T-helper 2 cell (primary cell): ENCODE results near the gene BCAS3.

ENCODE experiments used
- DNase-seq, 5 experiments: peaks; one replicate each; pipeline versions ENCODE4 v3.0.0 to v3.0.0-alpha.2; 2012 to 2022

BCAS3 gene

DNA sequence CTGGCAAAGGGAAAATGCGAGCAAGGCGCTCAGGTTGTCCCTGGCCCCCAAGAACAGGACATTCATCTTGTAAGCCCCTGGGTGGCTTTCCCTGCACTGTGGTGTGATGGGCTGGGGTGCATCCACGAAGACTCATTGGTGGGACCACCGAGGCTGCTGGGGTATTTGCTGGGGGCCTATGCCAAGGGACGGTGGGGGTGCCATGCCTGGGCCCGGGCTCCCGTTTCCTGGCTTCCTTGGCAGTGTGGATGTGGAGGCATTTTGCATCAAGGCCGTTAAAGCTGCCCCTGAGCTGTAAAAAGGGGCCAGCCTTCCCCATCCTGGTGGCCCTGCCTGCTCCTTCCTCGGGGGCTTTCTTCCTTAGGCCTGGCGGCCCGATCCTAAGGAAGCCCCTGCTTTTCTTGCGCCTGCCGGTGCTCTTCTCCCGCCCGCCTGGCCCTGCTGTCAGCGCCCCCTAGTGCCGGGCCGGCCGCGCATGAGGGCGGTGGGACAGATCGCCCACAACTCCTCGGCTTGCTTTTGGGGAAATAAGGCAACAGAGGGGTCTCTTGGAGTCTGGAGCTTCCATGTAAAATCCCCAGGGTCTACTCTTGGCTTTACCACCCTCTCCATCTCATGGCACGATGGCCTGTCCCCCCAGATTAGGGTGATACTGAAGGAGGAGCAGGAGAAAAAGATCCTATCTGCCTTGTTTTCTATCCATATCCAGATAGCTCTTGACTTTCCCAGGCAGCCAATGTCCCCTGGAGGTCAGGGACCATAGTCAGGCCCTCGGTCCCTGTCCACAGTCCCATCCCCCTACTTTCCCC, 712.2 kb downstream of the BCAS3 start:
- DNase-seq = peak in 2 of 5 experiments; percentile 40 to 52

DNA sequence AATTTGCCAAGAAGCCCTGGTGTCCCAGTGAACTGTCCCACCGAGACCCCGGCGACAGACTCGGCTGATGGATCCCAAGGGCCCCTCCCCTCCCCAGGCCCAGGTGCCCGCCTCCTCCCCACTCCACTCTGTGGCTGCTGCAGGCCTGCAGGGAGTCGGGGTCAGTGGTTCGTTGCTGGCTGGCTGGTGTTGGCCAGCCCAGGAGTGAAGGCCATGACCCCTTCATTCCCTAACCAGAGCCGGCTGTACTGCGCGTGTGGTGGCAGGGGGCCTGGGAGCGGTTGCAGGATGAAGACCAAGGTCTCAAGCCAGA, 712.8 kb downstream of the BCAS3 start:
- DNase-seq = no peak

DNA sequence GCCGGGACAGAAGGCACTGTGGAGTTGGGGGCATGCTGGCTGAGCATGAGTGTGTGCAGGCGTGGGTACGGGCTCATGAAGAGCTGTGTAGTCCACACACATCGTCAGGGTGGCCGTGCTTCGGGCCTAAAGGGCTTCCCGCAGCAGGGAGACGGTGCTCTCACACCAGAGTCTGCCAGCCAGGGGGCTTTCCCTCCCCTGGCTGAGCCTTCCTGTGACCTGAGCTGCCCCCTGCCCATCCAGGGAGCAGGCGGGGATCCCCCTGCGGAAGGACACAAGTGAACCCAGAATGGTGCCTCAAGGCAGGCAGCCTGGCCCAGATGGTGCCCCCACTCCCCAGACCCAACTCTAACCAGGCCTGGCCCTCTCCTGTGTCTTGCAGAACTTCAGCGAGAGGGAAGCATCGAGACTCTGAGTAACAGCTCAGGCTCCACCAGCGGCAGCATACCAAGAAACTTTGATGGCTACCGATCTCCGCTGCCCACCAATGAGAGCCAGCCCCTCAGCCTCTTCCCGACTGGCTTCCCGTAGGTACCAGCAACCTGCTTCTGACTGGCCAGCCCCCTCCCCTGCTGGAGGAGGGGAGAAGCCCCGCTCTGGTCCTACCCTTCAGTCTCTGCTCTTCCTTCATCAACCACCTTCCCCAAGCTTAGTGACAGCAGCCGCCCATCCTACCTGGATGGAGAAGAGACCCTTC, 714.1 kb downstream of the BCAS3 start:
- DNase-seq = no peak

DNA sequence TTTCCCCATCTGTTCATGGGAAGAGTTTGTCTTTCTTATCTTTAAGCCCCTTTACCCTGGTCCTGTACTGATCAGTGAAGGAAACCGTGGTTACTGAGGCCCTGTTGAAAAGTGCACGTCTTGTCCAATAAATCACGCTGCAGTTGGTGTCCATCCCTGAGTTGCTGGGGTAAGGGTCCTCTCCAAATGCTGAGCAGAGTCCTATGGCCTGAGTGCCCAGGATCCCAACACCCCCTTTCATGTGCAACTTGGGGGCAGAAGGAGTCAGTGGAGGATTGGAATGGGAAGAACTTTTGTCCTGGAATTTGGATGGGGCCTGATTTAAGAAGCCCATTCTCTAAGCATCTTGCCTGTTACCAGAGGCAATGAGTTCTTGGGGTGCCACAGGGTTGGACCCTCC, 715.0 kb downstream of the BCAS3 start:
- DNase-seq = no peak

DNA sequence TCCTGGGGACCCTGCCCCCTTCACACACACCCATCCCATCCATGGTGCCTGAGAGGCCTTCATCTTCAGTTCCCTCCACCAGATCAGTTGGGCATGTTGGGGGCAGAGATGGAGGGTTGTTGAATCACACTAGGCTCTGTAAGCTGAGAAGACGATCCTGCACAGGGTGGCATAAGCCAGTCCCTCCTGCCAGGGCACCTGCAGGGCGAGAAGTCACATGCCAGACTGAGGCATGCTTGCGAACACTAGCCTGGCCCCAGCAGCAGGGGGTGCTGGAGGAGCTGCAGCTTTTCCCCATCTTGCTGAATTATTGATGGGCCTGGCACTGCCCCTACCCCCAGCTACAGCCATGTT, 715.9 kb downstream of the BCAS3 start:
- DNase-seq = peak in 1 of 5 experiments; percentile 41

DNA sequence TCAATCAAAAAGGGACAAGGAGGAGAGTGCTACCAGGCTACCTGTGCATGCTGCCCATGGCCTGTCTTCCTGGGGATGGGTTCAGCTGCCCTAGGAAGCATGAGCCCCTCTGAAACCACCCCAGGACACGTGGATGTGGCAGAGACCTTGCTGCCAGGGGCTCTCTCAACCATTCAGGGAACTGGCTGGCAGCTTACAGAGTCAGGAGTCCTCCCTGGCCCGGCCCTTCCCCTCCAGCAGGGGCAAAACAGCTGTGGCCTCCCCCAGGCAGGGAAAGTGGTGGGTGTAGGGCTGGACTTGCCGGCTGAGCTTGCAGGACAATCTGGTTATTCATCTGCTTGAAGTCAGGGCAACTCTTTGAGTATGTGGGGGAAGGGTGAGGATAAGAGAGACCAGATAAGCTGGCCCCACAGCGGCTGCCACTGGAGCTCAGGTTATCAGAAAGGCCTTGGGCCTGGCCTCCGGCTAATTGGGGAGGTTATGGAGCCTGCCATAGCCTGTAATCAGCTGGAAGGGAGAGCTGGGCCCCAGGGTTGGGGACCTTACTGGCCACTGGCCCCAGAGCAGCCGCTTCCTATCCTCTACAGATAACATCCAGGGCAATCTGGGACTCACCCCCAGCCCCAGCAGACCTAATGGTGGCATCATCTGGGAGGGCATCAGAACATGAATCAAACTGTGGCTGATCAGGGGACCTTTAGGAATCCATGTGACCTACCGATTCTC, 716.4 kb downstream of the BCAS3 start:
- DNase-seq = no peak

DNA sequence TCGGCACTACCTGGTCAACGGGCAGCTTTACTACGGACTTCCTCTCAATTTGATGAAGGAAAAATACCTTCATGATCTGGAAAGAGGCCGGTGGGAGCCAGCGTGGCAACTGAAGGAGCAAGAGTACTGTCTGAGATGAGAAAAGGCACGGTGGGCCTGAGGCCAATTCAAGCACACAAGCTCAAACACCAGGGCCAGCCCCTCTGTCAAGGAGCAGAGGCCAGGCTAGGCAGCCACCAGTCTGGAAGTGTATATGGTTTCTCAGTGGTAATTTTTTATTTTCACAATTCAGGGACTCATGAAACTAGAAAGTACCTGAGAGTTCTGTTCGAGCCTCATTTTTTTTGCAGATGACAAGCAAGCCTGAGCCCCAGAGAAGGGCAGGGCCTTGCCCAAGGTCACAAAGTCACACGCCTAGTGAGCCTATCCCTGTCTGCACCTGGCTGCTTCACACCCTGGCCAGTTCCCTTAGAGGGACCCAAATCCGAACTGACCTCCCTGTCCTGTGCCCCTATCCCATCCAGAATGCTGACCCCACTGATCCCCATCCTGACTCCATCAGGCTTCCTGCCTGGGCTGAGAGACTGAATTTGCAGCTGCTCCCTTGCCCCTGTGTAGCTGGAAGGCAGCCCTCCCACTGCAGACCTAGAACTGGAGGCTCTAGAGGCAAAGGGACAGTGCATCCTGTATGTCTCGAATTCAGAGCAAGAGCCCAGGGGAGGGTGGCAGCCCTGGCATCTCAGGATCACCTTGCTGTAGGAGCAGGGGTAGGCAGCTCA, 717.2 kb downstream of the BCAS3 start:
- DNase-seq = no peak

DNA sequence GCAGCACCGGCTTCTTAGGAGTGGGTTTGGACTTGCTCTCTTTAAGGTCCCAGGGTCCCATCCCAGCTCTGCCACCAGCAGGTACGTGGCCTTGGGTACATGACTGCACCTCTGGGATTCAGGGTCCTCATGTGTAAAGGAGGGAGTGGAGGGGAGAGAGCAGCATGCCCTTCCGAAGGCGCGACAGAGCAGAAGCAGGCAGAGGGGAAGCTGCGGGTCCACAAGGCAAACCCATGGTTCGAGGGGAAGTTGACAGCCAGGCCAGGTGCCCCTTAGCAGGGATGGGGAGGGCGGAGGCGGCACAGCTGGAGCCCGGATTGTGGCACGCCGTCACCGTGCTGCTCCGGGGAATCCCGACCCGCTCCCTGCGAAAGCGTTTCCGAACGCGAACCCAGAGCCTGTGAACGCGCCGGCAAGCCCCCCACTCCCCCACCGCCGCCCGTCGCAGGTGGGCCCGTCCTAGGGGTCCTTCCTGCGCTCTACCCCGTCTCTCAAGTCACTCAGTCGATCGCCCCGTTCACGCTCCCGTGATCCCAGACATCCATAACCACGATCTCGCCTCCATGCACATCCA, 717.8 kb downstream of the BCAS3 start:
- DNase-seq = no peak

DNA sequence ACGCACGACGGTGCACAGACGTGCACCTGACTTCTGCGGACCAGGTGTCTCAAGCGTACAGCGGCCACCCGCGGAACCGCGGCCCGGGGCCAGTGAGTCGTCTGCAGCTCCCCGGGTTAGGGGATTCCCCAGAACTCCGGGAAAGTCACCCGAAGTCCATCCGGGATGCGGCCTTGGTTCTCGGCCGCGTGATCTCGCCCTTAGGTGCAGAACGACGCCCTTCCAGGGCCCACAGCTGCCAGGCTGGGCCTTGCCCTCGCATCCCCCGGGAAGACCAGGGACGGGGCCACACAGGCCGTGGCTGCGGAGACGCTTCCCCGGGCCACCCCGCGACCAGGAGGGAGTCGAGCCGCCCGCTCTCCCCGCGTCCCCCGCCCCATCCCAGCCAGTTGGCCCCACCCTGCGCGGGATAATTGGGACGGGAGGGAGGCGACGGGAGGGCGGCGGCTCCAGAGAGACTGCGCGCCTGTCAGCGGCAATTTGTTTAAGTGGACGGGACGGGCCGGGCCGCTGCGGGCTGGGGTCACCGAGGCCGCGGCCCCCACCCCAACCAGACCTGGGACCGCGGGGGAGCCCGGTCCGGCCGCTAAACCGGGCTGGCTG, 718.4 kb downstream of the BCAS3 start:
- DNase-seq = no peak

DNA sequence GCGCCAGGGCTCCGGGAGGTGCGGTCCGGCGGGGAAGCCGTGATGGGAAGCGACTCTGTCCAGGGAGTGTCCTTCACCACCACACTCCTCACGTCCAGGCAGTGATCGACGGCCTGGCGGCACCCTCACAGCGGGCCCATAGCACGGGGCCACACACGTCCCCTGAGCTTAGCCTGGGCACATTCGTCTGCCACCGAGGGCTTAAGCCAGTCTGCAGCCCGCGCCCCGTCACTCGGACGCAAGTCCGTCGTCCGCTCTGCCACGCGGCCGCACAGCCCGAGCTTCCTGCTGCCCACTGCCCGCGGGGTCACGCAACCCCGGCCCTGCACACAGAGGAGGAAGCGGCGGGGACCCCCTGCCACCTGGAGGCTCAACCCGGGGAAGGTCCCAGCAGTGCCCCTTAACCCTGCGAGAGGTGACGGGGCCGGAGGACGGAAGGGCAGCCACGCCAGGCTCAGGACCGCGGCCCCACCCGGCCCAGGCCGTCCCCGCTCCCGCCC, 719.0 kb downstream of the BCAS3 start:
- no peak for DNase-seq

DNA sequence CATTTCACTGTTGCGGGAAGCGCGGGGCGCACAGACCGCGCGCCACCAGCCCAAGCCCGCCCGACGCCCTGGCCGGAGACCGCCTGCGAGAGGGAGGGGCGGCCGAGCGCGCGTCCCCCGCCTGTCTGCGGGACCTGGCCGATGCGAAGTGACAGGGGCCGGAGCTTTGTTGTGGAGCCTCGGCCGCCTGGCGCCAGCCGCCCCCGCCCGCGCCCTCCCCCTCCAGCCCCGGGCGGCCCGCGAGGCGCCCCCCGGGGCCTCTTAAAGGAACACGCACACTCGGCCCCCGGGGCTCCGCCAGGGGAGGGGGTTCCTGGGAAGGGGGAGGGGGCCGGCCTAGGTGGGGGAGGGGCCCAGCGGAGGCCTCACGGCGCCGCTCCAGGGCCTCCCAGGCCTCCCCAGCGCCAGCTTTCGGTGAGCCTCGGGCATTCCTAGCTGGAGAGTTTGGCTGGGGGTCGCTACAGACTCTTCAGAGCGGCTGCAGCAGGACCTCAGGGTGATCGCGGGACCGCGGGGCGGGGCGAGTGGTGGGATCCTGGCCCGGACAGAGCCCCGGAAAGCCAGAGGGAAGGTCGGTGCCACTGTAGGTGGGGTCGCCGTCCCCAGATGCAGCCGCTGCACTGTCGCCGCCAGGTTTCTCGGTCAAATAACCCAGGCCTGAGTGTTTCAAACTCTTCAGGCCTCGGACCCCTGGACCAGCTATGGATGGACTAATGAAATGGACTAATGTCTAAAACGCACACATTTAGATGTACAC, 719.6 kb downstream of the BCAS3 start:
- no peak for DNase-seq

DNA sequence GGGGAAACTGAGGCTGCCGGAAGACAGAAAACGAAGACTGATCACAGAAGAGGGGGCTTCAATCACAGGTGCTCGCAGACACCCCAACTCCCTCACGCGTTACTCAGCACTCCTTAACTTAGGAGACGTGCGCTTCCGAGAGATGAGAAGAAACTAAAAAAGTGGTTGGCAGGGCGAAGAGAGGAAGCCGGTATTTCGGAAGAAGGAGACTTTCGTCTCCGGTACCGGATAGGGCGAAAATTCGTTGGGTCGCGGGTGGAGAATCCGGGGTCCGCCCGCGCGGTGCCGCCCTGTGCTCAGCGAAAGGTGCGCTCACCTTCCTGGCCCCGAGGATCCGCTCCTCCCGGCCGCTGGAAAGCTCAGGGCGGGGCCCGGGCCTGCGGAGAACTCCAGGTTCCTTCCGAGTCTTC, 721.1 kb downstream of the BCAS3 start:
- no peak for DNase-seq

DNA sequence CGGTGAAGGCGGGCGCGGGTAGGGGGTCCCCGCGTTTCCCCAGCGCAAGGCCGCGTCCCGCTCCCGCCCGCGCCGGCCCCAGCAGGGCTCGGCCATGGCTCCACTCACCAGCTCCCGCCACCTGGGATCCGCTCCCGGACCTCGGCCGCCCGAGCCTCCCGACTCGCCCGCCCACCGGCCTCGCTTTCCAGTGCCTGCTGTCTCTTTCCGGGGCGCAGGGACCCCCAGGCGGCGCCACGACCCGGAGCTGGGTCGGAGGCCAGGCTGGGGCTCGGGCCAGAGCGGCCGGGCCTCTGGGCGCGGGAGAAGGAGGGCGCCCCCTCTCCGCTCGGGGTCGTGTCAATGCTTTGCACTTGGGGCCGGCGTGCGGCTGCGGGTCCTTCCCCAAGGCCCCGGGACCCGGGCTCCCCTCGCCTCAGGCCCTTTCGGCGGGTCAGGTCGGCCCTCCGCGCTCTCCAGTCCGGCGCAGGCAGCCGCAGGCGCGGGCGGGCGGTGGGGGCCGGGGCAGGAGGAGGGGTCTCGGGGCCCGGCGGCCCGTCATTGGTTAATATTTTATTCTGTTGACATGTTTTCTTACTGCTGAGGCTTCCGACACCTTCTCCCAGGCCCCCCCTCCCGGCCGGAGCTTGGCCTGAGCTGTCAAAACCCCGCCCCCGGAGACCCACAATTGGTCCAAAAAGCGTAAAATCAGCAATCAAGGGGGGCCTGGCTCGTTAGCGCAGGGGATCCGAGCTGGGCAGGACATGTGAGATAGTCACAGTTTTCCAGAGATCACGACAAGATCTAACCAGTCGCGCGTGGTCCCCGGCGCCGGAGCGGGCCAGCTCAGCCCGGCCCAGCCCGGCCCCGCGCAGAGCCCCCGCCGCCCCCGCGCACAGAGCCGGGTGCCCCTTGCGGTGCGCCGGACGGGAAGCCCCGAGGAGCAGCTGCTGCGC, 721.7 kb downstream of the BCAS3 start, which contains the start of gene TBX2:
Gene TBX2, plus strand, starts transcription at position 713 of the 935 bp plus-strand sequence. CDS start 334 bp downstream, outside the sequence.
- DNase-seq = no peak

DNA sequence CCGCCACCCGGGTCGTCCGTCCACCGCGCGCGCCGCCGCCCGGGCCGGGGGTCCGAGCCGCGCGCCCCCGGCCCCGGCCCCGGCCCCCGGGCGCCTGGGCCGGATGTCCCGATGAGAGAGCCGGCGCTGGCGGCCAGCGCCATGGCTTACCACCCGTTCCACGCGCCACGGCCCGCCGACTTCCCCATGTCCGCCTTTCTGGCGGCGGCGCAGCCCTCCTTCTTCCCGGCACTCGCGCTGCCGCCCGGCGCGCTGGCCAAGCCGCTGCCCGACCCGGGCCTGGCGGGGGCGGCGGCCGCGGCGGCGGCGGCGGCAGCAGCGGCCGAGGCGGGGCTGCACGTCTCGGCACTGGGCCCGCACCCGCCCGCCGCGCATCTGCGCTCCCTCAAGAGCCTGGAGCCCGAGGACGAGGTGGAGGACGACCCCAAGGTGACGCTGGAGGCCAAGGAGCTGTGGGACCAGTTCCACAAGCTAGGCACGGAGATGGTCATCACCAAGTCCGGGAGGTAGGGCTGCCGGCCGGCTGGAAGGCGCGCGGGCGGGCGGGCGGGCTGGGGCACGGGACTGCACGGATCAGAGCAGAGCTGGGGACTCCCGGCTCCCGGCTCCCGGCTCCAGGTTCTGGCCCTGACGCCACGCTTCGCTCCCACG, 722.5 kb downstream of the BCAS3 start:
- no peak for DNase-seq

DNA sequence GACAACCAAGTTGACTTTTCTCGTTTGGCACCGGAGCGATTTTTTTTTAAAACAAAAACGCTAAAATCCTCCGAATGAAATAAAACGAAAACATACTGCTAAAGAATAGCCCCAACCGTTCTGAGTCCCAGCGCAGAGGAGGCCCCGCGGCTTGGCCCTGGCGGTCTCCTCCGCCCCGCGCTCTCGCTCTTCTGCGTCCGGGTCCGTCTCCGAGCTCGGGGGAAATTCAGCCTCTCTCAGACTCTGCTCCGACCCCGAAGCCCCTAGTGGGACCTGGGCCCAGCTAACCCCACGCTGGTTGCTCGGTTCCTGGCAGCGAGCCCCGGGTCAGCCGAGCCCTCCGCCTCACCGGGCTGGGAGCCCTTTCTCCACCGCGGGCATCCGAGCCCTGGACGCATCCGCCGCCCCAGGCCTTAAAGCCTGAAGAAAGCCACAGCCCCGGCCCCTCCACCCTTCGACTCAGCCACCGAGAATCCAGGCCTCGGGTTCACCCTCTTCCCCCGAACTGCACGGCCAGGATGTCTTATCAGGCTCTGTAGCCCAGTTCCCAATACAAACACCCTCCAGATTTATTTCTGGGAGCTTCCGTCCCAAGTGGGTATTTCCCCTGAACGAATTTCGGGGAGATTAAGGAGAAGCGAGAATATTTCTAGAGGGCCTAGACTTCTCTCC, 723.2 kb downstream of the BCAS3 start:
- no peak for DNase-seq

DNA sequence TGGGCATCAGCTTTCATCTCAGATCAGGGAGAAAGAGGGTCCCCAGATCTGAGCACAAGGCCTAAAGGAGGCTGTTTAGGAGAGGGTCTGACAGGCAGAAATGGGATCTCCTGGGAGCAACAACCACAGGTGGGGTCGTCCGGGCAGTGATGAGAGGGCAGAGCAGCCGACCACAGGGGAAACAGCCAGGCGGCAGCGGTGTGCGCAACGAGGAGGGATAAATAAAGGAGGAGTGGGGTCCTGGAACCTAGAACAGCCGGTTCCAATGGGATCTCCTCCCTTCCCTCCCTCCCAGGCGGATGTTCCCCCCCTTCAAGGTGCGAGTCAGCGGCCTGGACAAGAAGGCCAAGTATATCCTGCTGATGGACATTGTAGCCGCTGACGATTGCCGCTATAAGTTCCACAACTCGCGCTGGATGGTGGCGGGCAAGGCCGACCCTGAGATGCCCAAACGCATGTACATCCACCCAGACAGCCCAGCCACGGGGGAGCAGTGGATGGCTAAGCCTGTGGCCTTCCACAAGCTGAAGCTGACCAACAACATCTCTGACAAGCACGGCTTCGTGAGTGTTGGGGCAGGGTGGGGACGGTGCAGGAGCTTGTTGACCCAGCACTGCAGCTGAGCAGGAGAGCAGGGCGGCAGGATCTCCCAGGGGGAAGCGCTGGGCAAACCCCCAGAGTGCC, 723.9 kb downstream of the BCAS3 start:
- DNase-seq = no peak

DNA sequence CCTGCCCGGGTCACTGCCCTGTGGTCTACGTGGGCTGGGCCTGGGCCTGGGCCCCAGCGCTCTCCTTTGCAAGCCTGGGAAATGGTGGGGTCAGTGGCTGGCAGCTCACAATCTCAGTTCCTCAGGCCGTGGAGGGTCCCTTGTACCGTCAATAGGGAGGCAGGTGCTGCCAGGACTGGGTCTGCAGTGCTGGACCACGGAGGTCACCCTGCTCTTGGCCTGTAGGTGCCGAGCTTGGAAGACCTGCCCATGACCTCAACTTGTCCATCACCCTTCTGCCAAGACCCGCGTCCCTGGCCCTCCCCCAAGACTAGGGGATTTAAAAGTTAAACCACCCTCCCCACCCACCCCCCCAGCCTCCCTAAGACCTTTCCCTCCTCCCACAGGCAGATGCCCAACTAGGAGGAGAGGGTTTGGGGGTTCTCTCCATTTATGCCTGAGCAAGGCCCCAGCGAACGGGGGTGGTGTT, 724.5 kb downstream of the BCAS3 start:
- no peak for DNase-seq
